ENCODE results near the gene TIMM29.
"Not testable (repeated sequence)": the region's sequence is repeated elsewhere in the genome, so short reads cannot be mapped to it uniquely, and the experiment has no call there.

The TIMM29 gene

DNA sequence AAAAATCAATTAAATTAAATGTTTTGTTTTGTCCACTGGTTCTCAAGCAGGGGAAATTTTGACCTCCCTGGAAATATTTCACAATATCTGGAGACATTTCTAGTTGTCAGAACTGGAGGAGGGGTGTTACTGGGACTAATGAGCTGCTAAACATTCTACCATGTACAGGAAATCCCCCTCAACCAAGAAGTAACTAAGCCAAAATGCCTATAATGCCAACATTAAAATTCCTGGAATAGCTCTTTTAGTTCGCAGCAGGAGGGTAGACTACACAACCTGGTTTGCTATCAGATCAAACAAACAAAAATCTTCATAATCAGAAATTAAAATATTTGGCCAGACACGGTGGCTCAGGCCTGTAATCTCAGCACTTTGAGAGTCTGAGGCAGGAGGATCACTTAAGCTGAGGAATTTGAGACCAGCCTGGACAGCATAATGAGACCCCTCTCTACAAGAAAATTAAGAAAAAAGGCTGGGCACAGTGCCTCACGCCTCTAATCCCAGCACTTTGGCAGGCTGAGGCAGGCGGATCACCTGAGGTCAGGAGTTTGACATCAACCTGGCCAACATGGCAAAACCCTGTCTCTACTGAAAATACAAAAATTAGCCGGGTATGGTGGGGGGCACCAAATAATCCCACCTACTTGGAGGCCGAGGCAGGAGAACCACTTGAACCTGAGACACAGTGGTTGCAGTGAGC lies 18.5 kb downstream of the TIMM29 start:
- DNase-seq = no peak

- no peak for DNase-seq
Measured at GRCh38 chr19:10952809-10953208, 24.2 kb downstream of the TIMM29 start.

DNA sequence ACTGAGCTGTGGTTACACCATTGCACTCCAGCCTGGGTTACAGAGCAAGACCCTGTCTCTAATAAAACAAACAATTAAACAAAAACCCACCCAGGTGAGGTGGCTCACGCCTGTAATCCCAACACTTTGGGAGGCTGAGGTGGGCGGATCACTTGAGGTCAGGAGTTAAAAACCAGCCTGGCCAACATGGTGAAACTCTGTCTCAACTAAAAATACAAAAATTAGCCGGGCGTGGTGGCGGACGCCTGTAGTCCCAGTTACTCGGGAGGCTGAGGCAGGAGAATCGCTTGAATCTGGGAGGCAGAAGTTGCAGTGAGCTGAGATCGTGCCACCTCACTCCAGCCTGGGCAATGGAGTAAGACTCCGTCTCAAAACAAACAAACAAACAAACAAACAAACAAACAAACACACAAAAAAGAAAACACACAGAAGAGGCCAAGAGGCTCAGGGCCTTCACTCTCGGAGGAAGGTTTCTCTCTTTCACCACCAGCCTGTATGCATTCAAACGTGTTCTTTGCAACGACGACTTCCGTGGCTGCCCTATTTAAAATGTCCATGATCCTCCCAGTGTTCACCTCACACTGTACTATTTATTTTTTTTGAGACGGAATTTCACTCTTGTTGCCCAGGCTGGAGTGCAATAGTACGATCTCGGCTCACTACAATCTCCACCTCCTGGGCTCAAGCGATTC lies 30.8 kb downstream of the TIMM29 start:
- not testable (repeated sequence) for DNase-seq

- peak; percentile 91 to 99 for DNase-seq
Measured at GRCh38 chr19:10960314-10961072, 31.9 kb downstream of the TIMM29 start, which contains the start of gene SMARCA4. SMARCA4 (plus strand) TSS chr19:10961030; CDS start chr19:10984152, 23,122 bp downstream.

GRCh38 chr19:10961073-10961860 lies 32.7 kb downstream of the TIMM29 start:
- no peak for DNase-seq

DNA sequence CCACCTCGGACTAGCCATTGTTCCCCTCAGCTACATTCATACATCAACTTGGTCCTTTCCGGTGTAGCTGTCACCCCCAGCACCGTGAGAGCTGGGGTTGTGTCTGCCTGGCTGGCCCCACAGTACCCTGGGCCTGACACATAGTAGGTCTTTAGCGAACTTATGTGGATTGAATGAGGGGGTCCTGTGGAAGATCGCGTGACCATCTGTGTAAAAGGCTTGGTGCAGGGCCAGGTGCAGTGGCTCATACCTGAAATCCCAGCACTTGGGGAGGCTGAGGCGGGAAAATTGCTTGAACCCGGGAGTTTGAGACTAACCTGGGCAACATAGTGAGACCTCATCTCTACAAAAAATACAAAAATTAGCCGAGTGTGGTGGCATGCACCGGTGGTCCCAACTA lies 34.3 kb downstream of the TIMM29 start:
- no peak for DNase-seq

DNA sequence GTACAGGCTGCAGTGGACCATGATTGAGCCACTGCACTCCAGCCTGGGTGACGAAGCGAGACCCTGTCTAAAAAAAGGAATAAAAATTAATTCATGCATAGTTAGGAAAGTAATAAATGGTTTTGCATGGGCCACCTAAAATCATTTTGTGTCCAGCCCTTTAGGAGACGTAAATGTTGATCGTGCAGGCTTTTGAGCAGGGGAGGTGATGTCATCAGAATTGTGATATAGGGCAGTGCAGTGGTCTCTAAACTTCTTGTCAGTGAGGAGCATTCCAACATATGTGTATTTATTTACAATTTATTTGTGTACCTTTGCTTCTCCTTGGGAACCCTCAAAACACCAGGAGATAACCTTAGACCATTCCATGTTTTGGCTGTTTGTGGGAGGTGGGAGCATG lies 35.3 kb downstream of the TIMM29 start:
- DNase-seq = no peak

DNA sequence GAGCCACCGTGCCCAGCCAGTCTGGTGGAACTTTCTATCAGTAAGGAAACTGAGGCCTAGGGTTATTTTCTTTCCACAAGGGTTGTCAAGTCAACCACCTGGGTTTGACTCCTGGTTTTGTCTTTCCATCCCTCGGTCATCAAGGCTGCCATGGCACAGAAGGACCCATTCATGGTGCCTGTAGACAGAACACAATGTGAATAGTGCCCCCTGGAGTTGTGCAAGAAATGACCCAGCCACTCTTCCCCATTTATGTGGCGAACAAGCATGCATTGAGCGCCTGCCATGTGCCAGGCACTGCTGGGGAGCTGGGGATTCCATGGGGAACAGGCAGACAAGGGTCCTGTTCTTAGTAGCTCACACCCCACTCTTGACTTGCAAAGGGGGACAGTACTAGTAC lies 36.3 kb downstream of the TIMM29 start:
- DNase-seq = no peak

GRCh38 chr19:10965398-10965797 lies 36.8 kb downstream of the TIMM29 start:
- no peak for DNase-seq

DNA sequence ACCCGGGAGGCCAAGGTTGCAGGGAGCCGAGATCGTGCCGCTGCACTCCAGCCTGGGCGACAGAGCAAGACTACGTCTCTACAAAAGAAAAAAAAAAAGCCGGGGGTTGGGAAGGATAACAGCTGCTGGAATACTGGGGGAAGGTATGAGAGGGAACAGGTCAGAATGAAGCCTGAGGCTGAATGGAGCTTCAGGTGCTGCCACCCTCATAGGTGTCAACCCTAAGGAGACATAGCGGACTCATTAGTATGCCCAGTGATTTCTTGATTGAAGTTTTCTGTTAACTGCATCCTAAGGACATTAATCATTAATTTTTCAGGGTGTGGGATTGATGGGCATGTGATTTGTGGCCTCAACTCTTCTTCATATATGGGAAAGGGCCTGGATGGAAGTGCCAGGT lies 38.2 kb downstream of the TIMM29 start:
- no peak for DNase-seq

DNA sequence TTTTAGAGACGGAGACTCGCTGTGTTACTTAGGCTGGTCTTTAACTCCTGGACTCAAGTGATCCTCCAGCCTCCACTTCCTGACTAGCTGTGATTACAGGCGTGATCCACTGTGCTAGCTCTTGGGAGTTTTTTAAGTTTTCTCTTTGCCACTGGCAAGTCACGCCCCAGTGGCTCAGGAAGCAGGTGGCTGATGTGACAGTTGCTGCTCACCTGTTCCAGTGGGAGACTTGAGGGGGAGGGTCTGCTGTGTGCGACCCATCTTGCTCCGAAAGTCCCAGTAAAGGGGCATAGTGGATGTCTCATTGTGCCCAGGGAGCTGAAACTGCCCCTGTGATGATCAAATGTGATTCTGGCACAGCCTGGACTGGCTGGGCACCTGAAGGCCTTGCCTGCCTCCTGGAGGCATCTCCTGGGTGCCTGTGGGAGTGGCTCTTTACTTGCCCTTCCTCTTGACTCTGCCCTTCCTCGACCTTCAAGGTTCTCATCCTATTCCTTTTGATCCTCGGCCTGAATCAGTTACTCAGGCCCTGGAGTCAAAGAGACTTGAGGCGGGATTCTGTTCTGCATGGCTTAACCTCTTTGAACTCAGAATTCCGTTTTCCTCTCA lies 40.0 kb downstream of the TIMM29 start:
- no peak for DNase-seq

- DNase-seq = no peak
Measured at GRCh38 chr19:10971107-10971726, 42.6 kb downstream of the TIMM29 start.

GRCh38 chr19:10975374-10976130 lies 46.9 kb downstream of the TIMM29 start:
- DNase-seq = no peak

- DNase-seq = no peak
Measured at GRCh38 chr19:10976131-10976892, 47.7 kb downstream of the TIMM29 start.

- DNase-seq = no peak
Measured at GRCh38 chr19:10977742-10978092, 49.1 kb downstream of the TIMM29 start.

All from NCI-H446 (cell line).